H1 (cell line): ENCODE data around the gene TREM1. TPM values are rescaled to one million over a fixed set of nuclear protein-coding genes. Genes with fewer than 3 reads are reported as not detected.

Experiments
- CTCF ChIA-PET: fragments of 300-600 bp; sonication (Branson Sonifier 250); formaldehyde crosslinking; loops from one replicate; lab custom pipeline; 2021; ENCODE audit not compliant: partially characterized antibody; lab: Charles Lee
- POLR2A ChIA-PET: fragments of 300-600 bp; sonication (Branson Sonifier 250); formaldehyde crosslinking; loops from one replicate; lab custom pipeline; 2021; ENCODE audit warnings: inconsistent platforms; ENCODE audit not compliant: partially characterized antibody; lab: Charles Lee
- DNase-seq, 2 experiments: peaks; one replicate each; pipeline versions ENCODE4 v3.0.0 to v3.0.0-alpha.2; 2010 to 2022; ENCODE audit warnings: low spot score in 2 of 2, low read depth in 1 of 2, mixed read lengths in 1 of 2
- FAIRE-seq: peaks from 2 replicates; lab custom pipeline; 2011; peaks lifted over from hg19 to GRCh38; lab: Jason Lieb, UNC
- H2AFZ ChIP-seq: 2 replicates; pipeline ENCODE4 v1.8.1; 2012; ENCODE audit warnings: low read length, inconsistent platforms
- H2AK5ac ChIP-seq: 2 replicates; pipeline ENCODE4 v1.6.1; 2013; ENCODE audit warnings: low read depth, low read length
- H2BK120ac ChIP-seq: replicated peaks from 2 replicates; pipeline ENCODE3; 2013; ENCODE audit warnings: low read depth, low read length, inconsistent platforms
- H2BK12ac ChIP-seq: 2 replicates; pipeline ENCODE4 v1.6.1; 2013; ENCODE audit warnings: low read depth, low read length
- H2BK15ac ChIP-seq: 2 replicates; pipeline ENCODE4 v1.6.1; 2013; ENCODE audit warnings: low read length
- H2BK20ac ChIP-seq: 2 replicates; pipeline ENCODE4 v1.6.1; 2013; ENCODE audit warnings: low read length
- H2BK5ac ChIP-seq: 2 replicates; pipeline ENCODE4 v1.6.1; 2013; ENCODE audit warnings: low read depth, low read length
- H3K14ac ChIP-seq: 2 replicates; pipeline ENCODE4 v1.6.1; 2013; ENCODE audit warnings: inconsistent platforms; ENCODE audit not compliant: insufficient read length
- H3K18ac ChIP-seq: 2 replicates; pipeline ENCODE4 v1.6.1; 2013; ENCODE audit warnings: low read length; ENCODE audit errors: extremely low read depth
- H3K23ac ChIP-seq: 2 replicates; pipeline ENCODE4 v1.6.1; 2013; ENCODE audit warnings: inconsistent platforms; ENCODE audit not compliant: insufficient read length
- H3K23me2 ChIP-seq: 2 replicates; pipeline ENCODE4 v1.6.1; 2013; ENCODE audit warnings: low read depth, low read length
- H3K27ac ChIP-seq: 2 replicates; pipeline ENCODE4 v1.6.1; 2011; ENCODE audit warnings: low read depth, low read length, inconsistent platforms
- H3K27me3 ChIP-seq, 4 experiments: replicated peaks in 1 of 4; 1 replicate in 1 of 4; 2 replicates in 3 of 4; pipeline versions ENCODE4 v1.6.1 to v1.8.1; 2011 to 2013; ENCODE audit warnings: low read length in 3 of 4, mild to moderate bottlenecking in 3 of 4, inconsistent platforms in 2 of 4, mixed read lengths in 2 of 4, moderate library complexity in 1 of 4; ENCODE audit not compliant: control insufficient read depth in 3 of 4, insufficient read depth in 3 of 4; ENCODE audit errors: extremely low read depth in 1 of 4
- H3K36me3 ChIP-seq, 4 experiments: 2 replicates each; pipeline versions ENCODE4 v1.6.1 to v1.8.1; 2011 to 2013; ENCODE audit warnings: mild to moderate bottlenecking in 4 of 4, low read length in 3 of 4, moderate library complexity in 2 of 4, control low read depth in 1 of 4, inconsistent platforms in 1 of 4; ENCODE audit not compliant: insufficient read depth in 4 of 4, control insufficient read depth in 2 of 4
- H3K4ac ChIP-seq: replicated peaks from 2 replicates; pipeline ENCODE3; 2013; ENCODE audit warnings: low read length, low read depth, mixed read lengths, inconsistent platforms; ENCODE audit not compliant: insufficient read length
- H3K4me1 ChIP-seq, 4 experiments: replicated peaks in 1 of 4; 1 replicate in 1 of 4; 2 replicates in 3 of 4; pipeline versions ENCODE4 v1.6.1 to v1.8.1; 2011 to 2013; ENCODE audit warnings: low read length in 3 of 4, inconsistent platforms in 2 of 4, mixed read lengths in 1 of 4; ENCODE audit not compliant: insufficient read depth in 4 of 4, control insufficient read depth in 3 of 4
- H3K4me2 ChIP-seq, 2 experiments: 2 replicates each; pipeline versions ENCODE4 v1.6.1 to v1.8.1; 2011 to 2013; ENCODE audit warnings: low read depth in 2 of 2, low read length in 2 of 2, control low read depth in 1 of 2, inconsistent platforms in 1 of 2, mild to moderate bottlenecking in 1 of 2; ENCODE audit not compliant: insufficient read depth in 1 of 2
- H3K4me3 ChIP-seq, 4 experiments: fragments of 200-600, 300-600 bp in 1 of 4; sonication (generic), shearing (Covaris generic), sonication (Bioruptor Twin) in 1 of 4; 2 replicates each; pipeline versions ENCODE4 v1.5.1 to v1.8.1; 2011 to 2016; ENCODE audit warnings: low read length in 4 of 4, low read depth in 3 of 4, control low read depth in 2 of 4, inconsistent platforms in 2 of 4, mild to moderate bottlenecking in 2 of 4, mixed read lengths in 1 of 4, moderate library complexity in 1 of 4; ENCODE audit not compliant: insufficient read depth in 2 of 4; ENCODE audit errors: extremely low read depth in 1 of 4
- H3K56ac ChIP-seq: replicated peaks from 2 replicates; pipeline ENCODE3; 2013; ENCODE audit warnings: low read depth, mild to moderate bottlenecking, mixed read lengths, low read length, inconsistent platforms; ENCODE audit not compliant: insufficient read length
- H3K79me1 ChIP-seq: 2 replicates; pipeline ENCODE4 v1.6.1; 2013; ENCODE audit warnings: low read depth, low read length, control low read depth
- H3K79me2 ChIP-seq, 2 experiments: 2 replicates each; pipeline versions ENCODE4 v1.6.1 to v1.8.1; 2012 to 2013; ENCODE audit warnings: low read length in 2 of 2, mild to moderate bottlenecking in 2 of 2, inconsistent platforms in 1 of 2; ENCODE audit not compliant: insufficient read depth in 2 of 2, control insufficient read depth in 1 of 2
- H3K9ac ChIP-seq, 4 experiments: replicated peaks in 1 of 4; 1 replicate in 1 of 4; 2 replicates in 3 of 4; pipeline versions ENCODE4 v1.6.1 to v1.8.1; 2011 to 2013; ENCODE audit warnings: low read depth in 3 of 4, low read length in 3 of 4, control low read depth in 2 of 4, mild to moderate bottlenecking in 2 of 4, moderate library complexity in 2 of 4, inconsistent platforms in 1 of 4; ENCODE audit errors: extremely low read depth in 1 of 4
- H3K9me3 ChIP-seq, 2 experiments: 2 replicates each; pipeline versions ENCODE4 v1.6.1 to v1.8.1; 2012 to 2013; ENCODE audit warnings: mild to moderate bottlenecking in 2 of 2, moderate library complexity in 2 of 2, control low read depth in 1 of 2, inconsistent platforms in 1 of 2, low read depth in 1 of 2, low read length in 1 of 2, mixed read lengths in 1 of 2; ENCODE audit not compliant: insufficient read depth in 2 of 2
- H4K20me1 ChIP-seq, 2 experiments: replicated peaks in 1 of 2; 2 replicates each; pipeline versions ENCODE3 to v1.8.1; 2011 to 2013; ENCODE audit warnings: inconsistent platforms in 2 of 2, low read length in 2 of 2, mild to moderate bottlenecking in 1 of 2; ENCODE audit not compliant: insufficient read depth in 2 of 2, control insufficient read depth in 1 of 2
- H4K5ac ChIP-seq: 2 replicates; pipeline ENCODE4 v1.6.1; 2013; ENCODE audit warnings: low read length, low read depth, mixed read lengths, inconsistent platforms; ENCODE audit not compliant: insufficient read length
- H4K8ac ChIP-seq: 2 replicates; pipeline ENCODE4 v1.8.0; 2013; ENCODE audit warnings: mild to moderate bottlenecking, moderate library complexity, low read length, inconsistent platforms; ENCODE audit not compliant: insufficient read depth; ENCODE audit errors: extremely low read depth
- H4K91ac ChIP-seq: replicated peaks from 2 replicates; pipeline ENCODE3; 2013; ENCODE audit warnings: low read length, mixed read lengths, inconsistent platforms; ENCODE audit not compliant: insufficient read length
- CEBPB ChIP-seq: IDR thresholded peaks from 2 replicates; pipeline ENCODE4 v1.6.1; 2012; ENCODE audit warnings: low read depth, low read length
- CHD1 ChIP-seq: IDR thresholded peaks from 2 replicates; pipeline ENCODE4 v1.6.1; 2012; ENCODE audit warnings: low read depth, low read length, improper control_type of control experiment
- EGR1 ChIP-seq: IDR thresholded peaks from 2 replicates; pipeline ENCODE4 v1.6.1; 2011; ENCODE audit warnings: low read depth, low read length, borderline replicate concordance
- FOSL1 ChIP-seq: IDR thresholded peaks from 2 replicates; pipeline ENCODE4 v1.6.1; 2011; ENCODE audit warnings: mild to moderate bottlenecking, low read depth, low read length, moderate library complexity; ENCODE audit not compliant: insufficient read depth
- GABPA ChIP-seq: IDR thresholded peaks from 2 replicates; pipeline ENCODE4 v1.6.1; 2011; ENCODE audit warnings: mild to moderate bottlenecking, low read length, moderate library complexity, borderline replicate concordance; ENCODE audit not compliant: insufficient read depth
- GTF2F1 ChIP-seq: IDR thresholded peaks from 2 replicates; pipeline ENCODE4 v1.6.1; 2012; ENCODE audit warnings: low read depth, low read length, improper control_type of control experiment, borderline replicate concordance
- HDAC6 ChIP-seq: IDR thresholded peaks from one replicate; pipeline ENCODE4 v1.7.1; 2012; ENCODE audit warnings: low read depth, mild to moderate bottlenecking, inconsistent platforms, low read length, moderate library complexity
- KDM4A ChIP-seq: IDR thresholded peaks from one replicate; pipeline ENCODE4 v1.7.1; 2012; ENCODE audit warnings: low read depth, mild to moderate bottlenecking, moderate library complexity, low read length, inconsistent platforms; ENCODE audit not compliant: severe bottlenecking
- POLR2A ChIP-seq, 2 experiments: IDR thresholded peaks; 1 replicate in 1 of 2; 2 replicates in 1 of 2; pipeline ENCODE4 v1.6.1; 2011; ENCODE audit warnings: low read depth in 2 of 2, low read length in 2 of 2, mild to moderate bottlenecking in 2 of 2; ENCODE audit errors: control extremely low read depth in 1 of 2
- POU5F1 ChIP-seq: IDR thresholded peaks from 2 replicates; pipeline ENCODE4 v1.6.1; 2011; ENCODE audit warnings: low read depth, mild to moderate bottlenecking, low read length, moderate library complexity
- RNF2 ChIP-seq: fragments of 200-900, 300-1000 bp; sonication (generic); IDR thresholded peaks from 2 replicates; pipeline ENCODE4 v1.7.1; 2016; ENCODE audit warnings: borderline replicate concordance, low read depth, mild to moderate bottlenecking, antibody characterized with exemption, low read length; ENCODE audit not compliant: poor library complexity, severe bottlenecking; ENCODE audit errors: missing control alignments
- SIX5 ChIP-seq: IDR thresholded peaks from 2 replicates; pipeline ENCODE4 v1.6.1; 2011; ENCODE audit warnings: mild to moderate bottlenecking, low read depth, low read length
- TAF7 ChIP-seq: optimal IDR thresholded peaks from 2 replicates; pipeline ENCODE3; 2011; ENCODE audit warnings: low read depth, mild to moderate bottlenecking, inconsistent platforms, low read length, moderate library complexity, borderline replicate concordance
- TBP ChIP-seq: IDR thresholded peaks from 2 replicates; pipeline ENCODE4 v1.6.1; 2011; ENCODE audit warnings: low read depth, low read length, improper control_type of control experiment
- WGBS, 2 experiments: shearing (Covaris generic) in 1 of 2; methylation state at CpG; one replicate each; pipeline versions ENCODE4 v1.1.6 to v1.1.7; 2013 to 2015; ENCODE audit warnings: low lambda C conversion rate in 2 of 2, mixed read lengths in 2 of 2, inconsistent platforms in 1 of 2, low coverage in 1 of 2, missing lambda C conversion rate in 1 of 2; ENCODE audit not compliant: insufficient replicate concordance in 2 of 2, insufficient coverage in 1 of 2, insufficient read length in 1 of 2; ENCODE audit errors: extremely low coverage in 1 of 2, missing lambda C conversion rate in 1 of 2; 5-methylcytosine and 5-hydroxymethylcytosine counted together
- polyA plus RNA-seq, 7 experiments: library from polyadenylated mRNA; depleted of rRNA in 3 of 7; stranded (reverse) in 5 of 7; unstranded in 2 of 7; fragments of >200 nt in 5 of 7; fragments of 200-250 nt in 2 of 7; gene quantifications; 1 replicate in 5 of 7; 2 replicates in 1 of 7; 4 replicates in 1 of 7; pipeline versions ENCODE4 v1.2.1 to v1.2.3, GENCODE V29; 2011 to 2013; ENCODE audit warnings: missing spikeins in 2 of 7, mixed read lengths in 2 of 7
- total RNA-seq: library from RNA; stranded (reverse); fragmentation: NEBNext Ultra II Directional; extraction: Animal tissue kit (Norgen Biotek cat#: 25700); gene quantifications from 2 replicates; pipeline ENCODE4 v1.2.1, GENCODE V29; 2021

TREM1 gene
- total and polyA plus RNA-seq, 2 of the 8 experiments (the other 6 are each of a cell fraction or from before 2014, with no cell fraction given), result not detected

DNA sequence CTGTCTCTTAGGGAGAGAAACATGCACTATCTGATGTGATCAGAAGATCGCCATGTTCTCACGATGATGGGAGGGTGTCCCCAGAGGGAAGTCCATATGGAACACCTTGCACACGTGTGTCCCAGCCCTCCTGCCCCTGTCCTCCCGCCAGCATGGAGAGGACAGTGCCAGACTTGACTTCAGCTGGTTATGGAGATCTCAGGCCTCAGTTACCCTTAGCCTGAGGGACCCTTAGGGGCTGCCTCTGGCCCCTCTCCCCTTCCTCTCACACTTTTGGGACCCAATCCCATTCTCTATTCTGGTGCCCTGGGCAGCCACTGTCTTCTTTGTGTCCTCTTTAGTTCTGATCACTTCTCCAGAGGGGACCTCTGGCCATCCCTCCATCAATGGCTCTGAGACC lies 56.8 kb downstream of the TREM1 start:
- no peaks in the 10 kb centered on the region for H4K20me1 ChIP-seq
- H4K5ac ChIP-seq, result no peak overlapping the region
- no peak overlapping the region for H2BK120ac ChIP-seq
- no peak overlapping the region for H3K9ac ChIP-seq
- H4K8ac ChIP-seq, result no peak overlapping the region
- no peak overlapping the region for H2BK12ac ChIP-seq
- H3K27me3 ChIP-seq, result no peaks in the 10 kb centered on the region; a peak in 1 of 7 replicates
- H2AFZ ChIP-seq, result no peak overlapping the region
- H3K4me3 ChIP-seq, result no peak overlapping the region
- CTCF ChIA-PET, result interaction anchor here (1.4 to 2.4 kb wide), 3 partner anchors 77 to 104 kb away, joined by 3 to 19 read pairs (median 13); no protein-coding TSS in a partner anchor
- H3K79me2 ChIP-seq, result no peaks in the 10 kb centered on the region
- H3K4me1 ChIP-seq, result no peaks in the 10 kb centered on the region
- no peak for DNase-seq
- POLR2A ChIA-PET, result no interaction called here
- no peak overlapping the region for H2BK20ac ChIP-seq
- H3K4me2 ChIP-seq, result no peak overlapping the region
- H3K4ac ChIP-seq, result no peak overlapping the region
- H3K14ac ChIP-seq, result no peak overlapping the region
- H2BK5ac ChIP-seq, result no peak overlapping the region
- no peaks in the 10 kb centered on the region for H3K23me2 ChIP-seq
- no peak overlapping the region for H3K27ac ChIP-seq
- no peaks in the 10 kb centered on the region for H3K79me1 ChIP-seq
- no peak for FAIRE-seq
- no peak overlapping the region for H2BK15ac ChIP-seq
- H3K18ac ChIP-seq, result no peak overlapping the region
- no peak overlapping the region for H3K56ac ChIP-seq
- H2AK5ac ChIP-seq, result no peak overlapping the region
- H3K9me3 ChIP-seq, result no peaks in the 10 kb centered on the region
- 84% methylated on average over 4 of the region's 4 CpGs; no CpG with 5 or more reads in 1 of the 2 experiments for WGBS, 2 experiments
- TF ChIP-seq FOSL1, result no peak
- TF ChIP-seq KDM4A, result no peak
- no peak for TF ChIP-seq CHD1
- TF ChIP-seq HDAC6, result no peak
- no peak for TF ChIP-seq POU5F1
- no peak for TF ChIP-seq SIX5
- no peak for TF ChIP-seq EGR1
- TF ChIP-seq RNF2, result no peak
- no peak for TF ChIP-seq GTF2F1
- TF ChIP-seq POLR2A (IDR thresholded peaks at IDR 0.05; ENCODE audit: control extremely low read depth in 1 of 2, low read depth in 2 of 2, low read length in 2 of 2), result no peak
- no peak for TF ChIP-seq GABPA
- no peak for TF ChIP-seq TBP
- TF ChIP-seq CEBPB, result no peak
- no peak for TF ChIP-seq TAF7
- H3K36me3 ChIP-seq, result no peaks in the 10 kb centered on the region
- H4K91ac ChIP-seq, result no peak overlapping the region
- H3K23ac ChIP-seq, result no peak overlapping the region
